ENCODE results near the gene TMEM178B. TPM values are rescaled to one million over a fixed set of nuclear protein-coding genes. Genes with fewer than 3 reads are reported as not detected.

The TMEM178B gene
- total RNA-seq, 4 donors from 2014 or later = 0.15 to 1.2 (median 0.58) TPM

DNA sequence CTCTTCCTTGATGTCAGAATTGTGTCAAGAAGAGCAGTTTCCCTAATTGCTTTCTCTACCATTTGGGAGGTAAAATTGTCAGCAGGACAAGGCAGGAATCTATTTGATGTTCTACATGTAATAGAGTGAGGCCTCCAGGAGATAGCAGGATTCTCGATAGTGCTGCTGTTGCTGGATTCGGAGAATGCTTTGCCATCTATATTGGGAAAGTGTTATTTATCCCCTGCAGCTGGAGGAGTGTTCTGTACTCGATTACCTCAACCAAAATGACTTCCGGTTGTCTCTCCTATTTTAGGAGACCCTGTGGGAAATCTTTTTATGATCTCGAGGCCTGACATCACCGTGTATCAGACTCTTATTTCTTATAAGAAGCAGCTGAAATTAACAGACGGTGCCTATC lies 217.1 kb downstream of the TMEM178B start:
- no peak for TF ChIP-seq POLR2A (IDR thresholded peaks at IDR 0.05)
- TF ChIP-seq, protein P1, sequence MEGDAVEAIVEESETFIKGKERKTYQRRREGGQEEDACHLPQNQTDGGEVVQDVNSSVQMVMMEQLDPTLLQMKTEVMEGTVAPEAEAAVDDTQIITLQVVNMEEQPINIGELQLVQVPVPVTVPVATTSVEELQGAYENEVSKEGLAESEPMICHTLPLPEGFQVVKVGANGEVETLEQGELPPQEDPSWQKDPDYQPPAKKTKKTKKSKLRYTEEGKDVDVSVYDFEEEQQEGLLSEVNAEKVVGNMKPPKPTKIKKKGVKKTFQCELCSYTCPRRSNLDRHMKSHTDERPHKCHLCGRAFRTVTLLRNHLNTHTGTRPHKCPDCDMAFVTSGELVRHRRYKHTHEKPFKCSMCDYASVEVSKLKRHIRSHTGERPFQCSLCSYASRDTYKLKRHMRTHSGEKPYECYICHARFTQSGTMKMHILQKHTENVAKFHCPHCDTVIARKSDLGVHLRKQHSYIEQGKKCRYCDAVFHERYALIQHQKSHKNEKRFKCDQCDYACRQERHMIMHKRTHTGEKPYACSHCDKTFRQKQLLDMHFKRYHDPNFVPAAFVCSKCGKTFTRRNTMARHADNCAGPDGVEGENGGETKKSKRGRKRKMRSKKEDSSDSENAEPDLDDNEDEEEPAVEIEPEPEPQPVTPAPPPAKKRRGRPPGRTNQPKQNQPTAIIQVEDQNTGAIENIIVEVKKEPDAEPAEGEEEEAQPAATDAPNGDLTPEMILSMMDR (IDR thresholded peaks at IDR 0.05) = no peak
- H3K4me3 ChIP-seq (ENCODE audit: low read depth, poor library complexity, severe bottlenecking) = no peak overlapping the region
- WGBS, 2 donors = 66 to 72% methylated on average over 7 of the region's 7 CpGs
- intact Hi-C loops (cut with DNase I; ENCODE audit: low total_unique reads) = no loop called here
- DNase-seq (ENCODE audit: low spot score in 2 of 2) = no peak

DNA sequence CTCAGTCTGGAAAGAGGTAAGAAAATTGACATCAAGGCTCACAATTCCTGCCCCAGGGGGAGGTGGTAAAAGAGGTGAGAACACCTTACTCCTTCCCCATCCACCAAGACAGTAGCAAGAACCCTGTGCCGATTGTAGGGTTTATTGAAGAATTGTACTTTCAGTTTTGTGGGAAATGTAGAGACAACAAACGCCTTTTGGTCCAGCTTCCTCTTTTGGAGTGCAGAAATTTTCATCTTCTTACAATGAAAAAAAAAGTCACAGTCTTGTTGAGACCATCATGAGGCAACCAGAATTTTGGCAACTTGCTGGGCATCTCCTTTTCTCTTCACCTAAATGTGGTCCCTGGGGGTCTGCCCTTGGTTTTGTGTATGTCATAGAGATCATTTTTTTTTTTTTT lies 217.7 kb downstream of the TMEM178B start:
- DNase-seq (ENCODE audit: low spot score in 2 of 2) = no peak
- WGBS, 2 donors = 58 to 62% methylated on average over 2 of the region's 2 CpGs
- no peak overlapping the region for H3K4me3 ChIP-seq (ENCODE audit: low read depth, poor library complexity, severe bottlenecking)
- intact Hi-C loops (cut with DNase I; ENCODE audit: low total_unique reads) = no loop called here
- TF ChIP-seq, protein P1 (IDR thresholded peaks at IDR 0.05) = no peak
- no peak for TF ChIP-seq POLR2A (IDR thresholded peaks at IDR 0.05)

DNA sequence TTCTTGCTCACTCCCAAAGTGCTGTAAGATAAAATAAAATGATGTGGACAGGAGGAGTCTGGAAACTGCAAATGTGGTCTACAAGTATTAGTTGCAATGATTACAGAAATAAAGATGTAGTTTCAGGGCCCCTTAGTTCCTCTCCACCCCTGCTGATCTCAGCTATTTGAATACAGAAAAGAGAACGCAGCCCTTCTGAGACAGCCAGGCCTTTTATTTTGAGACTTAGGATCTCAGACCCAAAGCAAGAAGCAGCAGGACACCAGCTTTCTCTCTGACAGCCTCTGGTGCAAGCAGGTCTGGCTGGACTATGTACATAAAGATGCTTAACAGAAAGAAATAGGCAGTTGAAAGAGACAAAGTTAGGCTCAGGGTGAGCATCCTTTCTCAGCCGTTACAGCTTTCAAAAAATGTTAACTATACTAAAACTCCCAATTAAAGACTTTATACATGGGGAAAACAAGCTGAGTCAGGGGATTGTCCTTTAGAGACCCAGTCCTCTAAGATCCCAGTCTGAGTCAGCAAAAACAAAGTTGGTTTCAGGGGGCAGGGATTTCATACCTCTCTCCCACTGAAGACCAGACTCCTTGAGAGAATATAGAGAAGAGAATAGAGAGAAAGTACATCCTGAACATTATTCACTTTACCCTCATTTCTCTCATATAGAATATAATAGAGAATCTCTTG lies 220.4 kb downstream of the TMEM178B start:
- 57 to 66% methylated on average over 2 of the region's 2 CpGs for WGBS, 2 donors
- DNase-seq (ENCODE audit: low spot score in 2 of 2) = no peak
- TF ChIP-seq POLR2A (IDR thresholded peaks at IDR 0.05) = no peak
- TF ChIP-seq, protein P1 (IDR thresholded peaks at IDR 0.05) = no peak
- intact Hi-C loops (cut with DNase I; ENCODE audit: low total_unique reads) = no loop called here
- H3K4me3 ChIP-seq (ENCODE audit: low read depth, poor library complexity, severe bottlenecking) = no peak overlapping the region

DNA sequence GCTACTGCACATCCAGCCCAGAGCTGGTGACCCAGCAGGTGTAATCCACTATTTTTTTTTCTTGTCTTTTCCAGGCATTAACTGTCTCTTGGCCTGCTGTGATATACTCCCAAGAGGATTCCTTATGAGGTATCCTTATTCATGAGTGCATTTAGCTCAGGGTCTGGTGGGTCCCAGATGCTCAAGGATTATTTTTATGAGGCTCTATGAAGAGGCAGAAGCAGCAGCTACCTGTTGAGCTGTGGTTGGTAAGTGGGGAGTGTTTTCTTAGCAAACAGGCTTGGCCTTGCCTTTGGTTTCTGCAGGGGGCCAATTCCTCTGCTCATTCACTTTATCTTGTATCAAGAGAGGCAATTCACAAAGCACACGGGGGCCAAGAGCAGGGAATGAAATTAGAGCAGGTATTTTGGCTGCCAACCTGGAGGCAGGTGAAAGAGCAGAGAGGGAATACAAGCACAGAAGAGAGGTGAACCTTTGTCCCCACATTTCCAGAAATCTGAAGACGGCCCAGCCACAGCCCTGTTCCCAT lies 221.6 kb downstream of the TMEM178B start:
- intact Hi-C loops (cut with DNase I; ENCODE audit: low total_unique reads) = no loop called here
- TF ChIP-seq, protein P1 (IDR thresholded peaks at IDR 0.05) = no peak
- TF ChIP-seq POLR2A (IDR thresholded peaks at IDR 0.05) = no peak
- no peak for DNase-seq (ENCODE audit: low spot score in 2 of 2)
- H3K4me3 ChIP-seq (ENCODE audit: low read depth, poor library complexity, severe bottlenecking) = no peak overlapping the region
- 40 to 45% methylated on average over 2 of the region's 2 CpGs for WGBS, 2 donors

DNA sequence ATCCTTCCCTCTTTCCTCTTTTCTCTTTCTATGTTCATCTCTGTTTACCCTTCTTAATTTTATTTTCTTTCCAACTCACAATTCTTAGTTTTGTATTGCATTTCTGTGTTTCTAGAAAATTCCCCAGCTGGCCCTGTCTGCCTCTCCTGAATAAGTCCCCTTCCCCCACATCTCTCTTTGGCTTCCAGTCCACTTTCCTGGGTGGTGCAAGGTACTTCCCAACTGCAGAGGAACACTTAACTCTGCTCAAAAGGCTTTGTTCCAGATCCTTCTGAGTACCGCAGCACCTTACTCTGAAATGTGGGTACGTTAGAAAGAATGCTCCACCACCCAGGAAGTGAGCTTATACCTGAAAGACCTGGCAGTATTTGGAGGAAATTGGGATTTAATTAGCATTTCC lies 227.0 kb downstream of the TMEM178B start:
- TF ChIP-seq POLR2A (IDR thresholded peaks at IDR 0.05) = no peak
- TF ChIP-seq, protein P1 (IDR thresholded peaks at IDR 0.05) = no peak

DNA sequence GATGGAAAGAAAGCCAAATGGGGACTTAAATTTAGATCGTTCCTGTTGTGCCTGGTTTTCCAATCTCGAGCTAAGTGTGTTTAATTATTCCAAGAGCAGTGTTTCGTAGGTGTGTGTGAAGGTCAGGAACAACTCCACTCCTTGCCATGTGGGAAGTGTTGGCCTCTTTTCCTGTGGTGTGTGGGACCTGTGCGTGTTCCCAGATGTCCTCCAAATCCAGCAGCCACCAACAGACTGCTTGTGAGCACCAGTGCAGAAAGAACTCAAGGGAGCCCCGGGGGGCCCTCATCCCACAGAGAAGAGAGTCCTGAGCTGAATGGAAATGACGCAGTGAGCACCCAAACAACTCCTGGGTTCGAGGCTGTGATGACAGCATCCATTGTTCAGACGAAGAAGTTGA lies 227.7 kb downstream of the TMEM178B start:
- no peak overlapping the region for H3K4me3 ChIP-seq (ENCODE audit: low read depth, poor library complexity, severe bottlenecking)
- WGBS, 2 donors = 75 to 78% methylated on average over 8 of the region's 8 CpGs
- intact Hi-C loops (cut with DNase I; ENCODE audit: low total_unique reads) = no loop called here
- TF ChIP-seq POLR2A (IDR thresholded peaks at IDR 0.05) = no peak
- TF ChIP-seq, protein P1 (IDR thresholded peaks at IDR 0.05) = no peak
- no peak for DNase-seq (ENCODE audit: low spot score in 2 of 2)

More for the DNA sequence above, 227.0 kb downstream of the TMEM178B start:
- no peak for DNase-seq (ENCODE audit: low spot score in 2 of 2)
- intact Hi-C loops (cut with DNase I; ENCODE audit: low total_unique reads) = no loop called here
- no peak overlapping the region for H3K4me3 ChIP-seq (ENCODE audit: low read depth, poor library complexity, severe bottlenecking)
- 60 to 63% methylated on average over 2 of the region's 2 CpGs for WGBS, 2 donors

Data from lower leg skin (tissue), 4 donors.